Bronchial epithelial cell (primary cell): ENCODE measurements around the gene ADAMTSL5. TPM values are rescaled to one million over a fixed set of nuclear protein-coding genes. Genes with fewer than 3 reads are reported as not detected.

Source experiments
- DNase-seq: peaks from one replicate; pipeline ENCODE4 v3.0.0-alpha.2; 2010; ENCODE audit warnings: low read depth
- FAIRE-seq: peaks from 2 replicates; lab custom pipeline; 2011; peaks lifted over from hg19 to GRCh38; lab: Jason Lieb, UNC
- H3K27me3 ChIP-seq: 2 replicates; pipeline ENCODE4 v1.5.1; 2011; ENCODE audit warnings: low read length; ENCODE audit not compliant: control insufficient read depth, insufficient read depth
- H3K36me3 ChIP-seq: 2 replicates; pipeline ENCODE4 v1.5.1; 2011; ENCODE audit warnings: low read length; ENCODE audit not compliant: control insufficient read depth, insufficient read depth
- H3K4me3 ChIP-seq: 2 replicates; pipeline ENCODE4 v1.5.1; 2011; ENCODE audit warnings: mild to moderate bottlenecking, low read depth, low read length, control low read depth
- total RNA-seq: library from RNA; depleted of rRNA; stranded (reverse); fragments of >200 nt; gene quantifications from 2 replicates; pipeline ENCODE4 v1.2.1, GENCODE V29; 2014
- TF ChIP-seq, protein P1 (sequence below): IDR thresholded peaks from 2 replicates; pipeline ENCODE4 v1.5.1; 2011; ENCODE audit warnings: mild to moderate bottlenecking, moderate library complexity, low read length, control low read depth, inconsistent platforms; ENCODE audit not compliant: insufficient read depth, severe bottlenecking

Gene ADAMTSL5
- total RNA-seq, result 1.8 and 3.6 TPM in 2 replicates

GRCh38 chr19:1512671-1513498 is at the start of gene ADAMTSL5:
TSS of gene ADAMTSL5 (minus strand) at chr19:1513019. CDS start at chr19:1510943, 2,076 bp downstream.
- TF ChIP-seq, protein P1, sequence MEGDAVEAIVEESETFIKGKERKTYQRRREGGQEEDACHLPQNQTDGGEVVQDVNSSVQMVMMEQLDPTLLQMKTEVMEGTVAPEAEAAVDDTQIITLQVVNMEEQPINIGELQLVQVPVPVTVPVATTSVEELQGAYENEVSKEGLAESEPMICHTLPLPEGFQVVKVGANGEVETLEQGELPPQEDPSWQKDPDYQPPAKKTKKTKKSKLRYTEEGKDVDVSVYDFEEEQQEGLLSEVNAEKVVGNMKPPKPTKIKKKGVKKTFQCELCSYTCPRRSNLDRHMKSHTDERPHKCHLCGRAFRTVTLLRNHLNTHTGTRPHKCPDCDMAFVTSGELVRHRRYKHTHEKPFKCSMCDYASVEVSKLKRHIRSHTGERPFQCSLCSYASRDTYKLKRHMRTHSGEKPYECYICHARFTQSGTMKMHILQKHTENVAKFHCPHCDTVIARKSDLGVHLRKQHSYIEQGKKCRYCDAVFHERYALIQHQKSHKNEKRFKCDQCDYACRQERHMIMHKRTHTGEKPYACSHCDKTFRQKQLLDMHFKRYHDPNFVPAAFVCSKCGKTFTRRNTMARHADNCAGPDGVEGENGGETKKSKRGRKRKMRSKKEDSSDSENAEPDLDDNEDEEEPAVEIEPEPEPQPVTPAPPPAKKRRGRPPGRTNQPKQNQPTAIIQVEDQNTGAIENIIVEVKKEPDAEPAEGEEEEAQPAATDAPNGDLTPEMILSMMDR, result peak; percentile 3
- FAIRE-seq, result no peak
- H3K36me3 ChIP-seq, result no peaks in the 10 kb centered on the region
- no peaks in the 10 kb centered on the region for H3K27me3 ChIP-seq
- peak within 1 kb of the TSS; percentile 60 for H3K4me3 ChIP-seq
- peak; percentile 41 for DNase-seq

- no peak for FAIRE-seq
- Histone ChIP-seq H3K27me3 (no peaks in the 10 kb centered on the region), H3K4me3 (no peak overlapping the region), H3K36me3 (peaks cover 6% of the 10 kb centered on the region)
- no peak for DNase-seq
- TF ChIP-seq, protein P1, result no peak
These were observed 48.5 kb upstream of the ADAMTSL5 start for GRCh38 chr19:1561236-1561842.

GRCh38 chr19:1560286-1560882 is 47.6 kb upstream of the ADAMTSL5 start:
- peaks cover 3% of the 10 kb centered on the region for H3K36me3 ChIP-seq
- no peak overlapping the region for H3K4me3 ChIP-seq
- DNase-seq (no peak), FAIRE-seq (no peak)
- TF ChIP-seq, protein P1, result no peak
- no peaks in the 10 kb centered on the region for H3K27me3 ChIP-seq

DNA sequence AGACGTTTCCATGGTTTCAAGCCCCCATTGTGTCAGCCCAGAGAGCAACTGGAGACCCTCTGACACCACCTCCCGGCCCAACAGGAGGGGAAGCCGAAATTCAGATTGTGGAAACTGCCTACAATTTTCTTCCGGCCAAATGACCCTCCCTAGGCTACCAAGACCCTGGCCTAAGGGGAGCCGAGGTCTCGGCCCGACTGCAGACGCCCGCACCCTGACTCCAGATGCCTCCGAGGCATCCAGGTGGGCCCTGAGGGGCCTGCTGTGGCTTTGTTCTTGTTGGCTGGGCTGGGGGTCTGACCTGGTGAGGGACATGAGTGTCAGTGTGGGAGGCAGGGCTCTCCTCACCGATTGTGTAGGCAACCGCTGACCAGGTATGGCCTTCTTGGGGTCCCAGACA is 45.7 kb upstream of the ADAMTSL5 start:
- H3K27me3 ChIP-seq, result no peaks in the 10 kb centered on the region
- FAIRE-seq (no peak), DNase-seq (no peak)
- H3K4me3 ChIP-seq, result no peak overlapping the region
- H3K36me3 ChIP-seq, result peaks cover 2% of the 10 kb centered on the region
- TF ChIP-seq, protein P1, result no peak

- TF ChIP-seq, protein P1, result no peak
- no peaks in the 10 kb centered on the region for H3K27me3 ChIP-seq
- H3K36me3 ChIP-seq, result peaks cover 2% of the 10 kb centered on the region
- DNase-seq, result no peak
- FAIRE-seq, result no peak
- H3K4me3 ChIP-seq, result no peak overlapping the region
These were observed 43.7 kb upstream of the ADAMTSL5 start for GRCh38 chr19:1556390-1557070.
